Measurements from ENCODE around the gene RANGRF.
A peak's percentile ranks its signal among the peaks of the same experiment; 100 is the strongest.
"Not testable (repeated sequence)": the region's sequence is repeated elsewhere in the genome, so short reads cannot be mapped to it uniquely, and the experiment has no call there.

RANGRF gene, protein sequence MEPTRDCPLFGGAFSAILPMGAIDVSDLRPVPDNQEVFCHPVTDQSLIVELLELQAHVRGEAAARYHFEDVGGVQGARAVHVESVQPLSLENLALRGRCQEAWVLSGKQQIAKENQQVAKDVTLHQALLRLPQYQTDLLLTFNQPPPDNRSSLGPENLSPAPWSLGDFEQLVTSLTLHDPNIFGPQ

DNA sequence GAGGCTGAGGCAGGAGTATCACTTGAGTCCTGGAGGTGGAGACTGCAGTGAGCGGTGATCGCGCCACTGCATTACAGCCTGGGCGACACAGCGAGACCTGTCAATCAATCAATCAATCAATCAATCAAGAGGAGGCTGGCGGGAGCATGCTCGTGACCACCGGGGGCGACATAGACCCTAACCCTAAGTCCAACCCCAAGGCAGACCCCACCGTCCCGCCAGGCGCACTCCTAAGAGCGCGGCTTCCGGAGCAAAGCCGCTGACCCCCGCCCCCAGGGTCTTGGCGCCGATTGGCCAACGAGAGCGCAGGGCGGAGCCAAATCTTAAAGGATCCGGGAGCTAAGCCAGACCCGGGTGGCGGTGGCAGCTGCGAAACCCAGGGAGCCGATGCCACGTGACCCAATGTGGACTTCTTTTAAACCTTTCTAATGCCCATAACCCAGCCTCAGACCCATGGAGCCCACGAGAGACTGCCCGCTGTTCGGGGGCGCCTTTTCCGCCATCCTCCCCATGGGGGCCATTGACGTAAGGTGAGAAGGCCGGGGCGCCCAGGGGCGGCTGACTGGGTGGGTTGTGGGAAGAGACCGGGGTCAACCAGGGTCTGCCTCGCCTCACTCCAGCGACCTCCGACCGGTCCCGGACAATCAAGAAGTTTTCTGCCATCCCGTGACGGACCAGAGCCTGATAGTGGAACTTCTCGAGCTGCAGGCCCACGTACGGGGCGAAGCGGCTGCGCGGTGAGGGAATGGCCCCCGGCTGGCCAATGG lies at the start of gene RANGRF:
TSS of gene RANGRF (plus strand) at position 335 of the 767 bp plus-strand sequence. CDS start at position 454, 119 bp downstream.
- peak; percentile 77 to 81 for DNase-seq

DNA sequence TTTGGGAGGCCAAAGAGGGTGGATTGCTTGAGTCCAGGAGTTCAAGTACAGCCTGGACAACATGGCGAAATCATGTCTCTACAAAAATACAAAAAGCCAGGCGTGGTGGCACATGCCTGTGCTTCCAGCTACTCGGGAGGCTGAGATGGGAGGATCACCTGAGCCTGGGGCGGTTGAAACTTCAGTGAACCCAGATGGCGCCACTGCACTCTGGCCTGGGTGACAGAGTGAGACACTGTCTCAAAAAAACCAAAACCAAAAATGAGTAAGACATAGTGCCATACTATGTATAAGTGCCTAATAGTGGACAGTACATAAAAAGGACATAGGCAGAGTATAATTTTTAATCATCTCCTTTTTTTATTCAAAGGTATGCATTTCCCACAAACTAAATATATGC lies 44.6 kb upstream of the RANGRF start:
- DNase-seq, result peak in 1 of 2 donors; percentile 42

DNA sequence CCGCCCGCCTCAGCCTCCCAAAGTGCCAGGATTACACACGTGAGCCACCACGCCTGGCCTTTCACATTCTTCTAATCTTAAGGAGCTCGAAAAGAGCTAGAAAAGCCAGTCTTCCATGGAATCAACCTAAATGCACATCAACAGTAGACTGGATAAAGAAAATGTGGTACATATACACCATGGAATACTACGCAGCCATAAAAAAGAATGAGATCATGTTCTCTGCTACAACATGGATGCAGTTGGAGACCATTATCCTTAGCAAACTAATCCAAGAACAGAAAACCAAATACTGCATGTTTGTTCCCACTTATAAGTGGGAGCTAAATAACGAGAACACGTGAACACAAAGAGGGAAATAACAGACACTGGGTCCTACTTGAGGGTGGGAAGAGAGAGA lies 43.7 kb upstream of the RANGRF start:
- no peak for DNase-seq

DNA sequence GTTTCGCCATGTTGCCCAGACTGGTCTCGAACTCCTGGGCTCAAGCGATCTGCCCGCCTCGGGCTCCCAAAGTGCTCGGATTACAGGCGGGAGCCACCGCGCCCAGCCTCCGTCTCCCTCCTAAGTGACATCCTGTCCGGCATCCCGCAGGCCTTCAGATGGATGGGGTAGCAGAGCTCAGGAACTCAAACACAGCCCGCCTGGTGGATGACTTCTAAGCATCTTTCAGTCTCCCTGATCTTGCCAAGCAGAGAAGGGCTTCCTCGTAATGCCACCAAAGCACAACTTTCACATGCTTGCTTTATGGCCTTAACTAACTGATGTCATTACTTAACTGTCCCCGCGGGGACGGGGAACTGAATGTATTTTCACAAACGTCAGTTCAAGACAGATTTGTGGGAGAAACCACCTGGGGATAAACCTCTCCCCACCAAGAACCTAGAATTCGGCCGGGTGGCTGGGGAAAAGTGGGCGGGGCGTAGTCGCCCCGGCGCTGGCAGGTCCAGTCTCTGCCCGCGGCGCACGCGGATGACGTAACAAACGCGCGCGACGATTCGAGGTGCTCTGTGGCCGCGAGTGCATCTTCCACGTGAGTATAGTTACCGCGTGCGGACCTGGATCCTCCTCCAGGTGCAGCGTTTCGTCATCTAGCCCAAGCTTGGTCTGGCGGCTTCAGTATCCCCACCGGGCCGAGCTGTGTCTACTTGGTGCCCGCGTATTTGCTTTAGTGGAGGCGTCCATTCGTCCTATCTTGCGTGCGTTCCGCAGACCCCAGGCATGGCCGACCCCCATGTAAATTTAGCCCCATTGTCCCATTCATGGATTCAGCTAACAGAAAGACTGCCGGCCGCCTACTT lies 39.5 kb upstream of the RANGRF start, which contains the start of gene PFAS:
TSS of gene PFAS (plus strand) at position 539 of the 857 bp plus-strand sequence. CDS start 4,649 bp downstream, outside the sequence.
- DNase-seq, result peak; percentile 94 to 95

DNA sequence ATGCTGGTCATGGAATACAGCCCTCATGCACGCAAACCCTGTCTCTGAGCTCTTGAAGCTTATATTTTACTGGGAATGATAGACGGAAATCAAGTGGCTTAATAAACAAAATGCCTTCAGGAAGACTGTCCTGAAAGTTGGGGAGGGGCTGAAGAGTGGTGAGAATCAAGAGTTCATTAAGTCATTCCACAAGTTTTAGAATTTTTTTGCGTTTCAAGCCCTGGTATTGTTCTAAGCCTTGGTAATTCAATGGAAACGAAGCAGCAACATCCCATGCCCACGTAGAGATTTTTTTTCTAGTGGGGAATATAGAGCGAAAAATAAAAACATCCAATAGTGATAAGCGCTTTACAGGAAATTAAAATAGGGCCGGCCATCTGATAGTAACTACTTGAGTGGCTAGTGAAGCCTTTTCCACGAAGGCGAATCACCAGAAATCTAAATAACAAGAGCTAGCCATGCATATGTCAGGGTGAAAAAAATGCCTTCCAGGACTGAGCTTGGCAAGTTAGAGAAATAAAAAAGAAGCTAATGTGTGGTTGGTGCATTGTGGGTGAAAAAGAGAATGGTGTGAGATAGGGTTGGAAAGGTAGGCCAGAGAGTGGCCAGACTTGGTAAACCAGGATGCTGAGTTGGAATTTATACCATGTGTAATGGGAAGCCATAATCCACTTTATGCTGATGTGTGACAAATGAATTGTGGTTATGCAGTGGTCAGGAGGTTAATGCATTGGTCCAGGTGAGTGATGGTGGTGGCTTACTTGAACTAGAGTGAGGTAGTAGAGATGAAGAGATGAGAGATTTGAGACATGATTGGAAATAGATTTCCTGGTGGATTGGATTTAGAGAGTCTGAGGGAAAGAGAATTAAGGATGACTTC lies 38.6 kb upstream of the RANGRF start:
- DNase-seq, result no peak

DNA sequence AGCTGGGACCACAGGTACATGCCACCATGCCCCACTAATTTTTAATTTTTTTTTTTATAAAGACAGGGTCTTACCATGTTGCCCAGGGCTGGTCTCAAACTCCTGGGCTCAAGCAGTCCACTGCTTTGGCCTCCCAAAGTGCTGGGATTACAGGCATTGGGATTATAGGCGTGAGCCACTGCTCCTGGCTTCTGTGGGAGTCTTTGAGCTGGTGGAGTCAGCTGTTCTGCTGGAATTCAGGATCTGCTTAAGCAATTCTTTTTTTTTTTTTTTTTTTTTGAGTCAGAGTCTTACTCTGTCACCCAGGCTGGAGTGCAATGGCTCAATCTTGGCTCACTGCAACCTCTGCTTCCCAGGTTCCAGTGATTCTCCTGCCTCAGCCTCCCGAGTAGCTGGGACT lies 37.1 kb upstream of the RANGRF start:
- not testable (repeated sequence) for DNase-seq

DNA sequence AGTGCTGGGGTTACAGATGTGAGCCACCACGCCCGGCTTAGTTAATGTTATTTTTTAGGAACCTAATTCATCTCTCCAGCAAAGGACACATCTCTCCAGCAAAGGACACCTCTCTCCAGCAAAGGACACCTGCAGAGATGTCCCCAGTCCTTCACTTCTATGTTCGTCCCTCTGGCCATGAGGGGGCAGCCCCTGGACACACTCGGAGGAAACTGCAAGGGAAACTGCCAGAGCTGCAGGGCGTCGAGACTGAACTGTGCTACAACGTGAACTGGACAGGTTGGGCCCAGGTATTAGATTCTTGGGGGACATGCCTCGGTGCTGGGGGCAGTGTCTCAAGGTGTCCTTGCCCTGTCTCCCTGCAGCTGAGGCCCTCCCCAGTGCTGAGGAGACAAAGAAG lies 34.7 kb upstream of the RANGRF start:
- peak in 1 of 2 donors; percentile 16 for DNase-seq

DNA sequence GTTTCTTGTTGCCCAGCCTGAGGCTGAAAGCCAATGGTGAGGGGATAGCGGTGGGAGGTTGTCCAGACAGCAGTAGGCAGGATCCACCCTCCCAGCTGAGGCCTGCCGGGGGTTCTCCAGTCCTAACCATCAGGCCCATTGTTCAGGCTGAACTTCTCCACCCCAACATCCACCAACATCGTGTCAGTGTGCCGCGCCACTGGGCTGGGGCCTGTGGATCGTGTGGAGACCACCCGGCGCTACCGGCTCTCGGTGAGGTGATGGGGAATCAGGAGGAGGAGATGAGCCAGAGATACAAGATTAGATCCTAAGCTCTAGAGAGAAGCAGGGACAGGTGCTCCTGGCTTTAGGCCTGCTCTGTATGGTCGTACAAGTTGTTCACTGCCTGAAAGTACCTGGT lies 33.6 kb upstream of the RANGRF start:
- no peak for DNase-seq

DNA sequence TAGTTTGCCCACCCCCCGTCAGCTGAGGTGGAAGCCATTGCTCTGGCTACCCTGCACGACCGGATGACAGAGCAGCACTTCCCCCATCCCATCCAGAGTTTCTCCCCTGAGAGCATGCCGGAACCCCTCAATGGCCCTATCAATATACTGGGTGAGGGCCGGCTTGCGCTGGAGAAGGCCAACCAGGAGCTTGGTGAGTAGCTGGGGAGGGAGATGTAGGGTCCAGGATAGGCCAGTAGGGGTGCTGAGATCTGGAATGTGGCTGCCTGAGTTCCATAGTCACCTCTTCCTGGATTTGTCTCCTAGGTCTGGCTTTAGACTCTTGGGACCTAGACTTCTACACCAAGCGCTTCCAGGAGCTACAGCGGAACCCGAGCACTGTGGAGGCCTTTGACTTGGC lies 33.0 kb upstream of the RANGRF start:
- DNase-seq, result no peak

DNA sequence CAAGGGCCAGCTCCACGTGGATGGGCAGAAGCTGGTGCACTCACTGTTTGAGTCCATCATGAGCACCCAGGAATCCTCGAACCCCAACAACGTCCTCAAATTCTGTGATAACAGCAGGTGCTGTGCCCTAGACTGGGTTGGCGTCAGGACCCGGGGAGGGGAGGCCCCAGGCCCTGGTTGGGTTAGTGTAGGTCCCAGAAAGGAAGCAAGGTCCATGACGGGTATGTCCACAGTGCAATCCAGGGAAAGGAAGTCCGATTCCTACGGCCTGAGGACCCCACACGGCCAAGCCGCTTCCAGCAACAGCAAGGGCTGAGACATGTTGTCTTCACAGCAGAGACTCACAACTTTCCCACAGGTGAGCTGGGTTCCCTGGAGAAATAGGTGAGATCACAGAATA lies 32.2 kb upstream of the RANGRF start:
- no peak for DNase-seq

DNA sequence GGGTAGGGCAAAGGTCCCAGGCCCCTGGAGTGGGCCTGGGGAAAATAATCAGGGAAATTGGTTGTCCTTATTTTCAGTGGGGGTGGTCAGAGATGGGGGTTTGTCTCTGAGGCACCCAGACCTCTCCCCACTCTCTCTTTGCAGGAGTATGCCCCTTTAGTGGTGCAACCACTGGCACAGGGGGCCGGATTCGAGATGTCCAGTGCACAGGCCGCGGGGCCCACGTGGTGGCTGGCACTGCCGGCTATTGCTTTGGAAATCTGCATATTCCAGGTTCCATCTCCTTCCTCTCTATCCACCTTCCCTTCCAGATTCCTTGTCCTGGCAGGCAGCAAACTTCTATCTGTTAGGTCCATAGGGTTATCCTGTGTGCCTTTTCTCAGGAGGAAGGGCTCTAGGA lies 31.8 kb upstream of the RANGRF start:
- DNase-seq, result no peak

DNA sequence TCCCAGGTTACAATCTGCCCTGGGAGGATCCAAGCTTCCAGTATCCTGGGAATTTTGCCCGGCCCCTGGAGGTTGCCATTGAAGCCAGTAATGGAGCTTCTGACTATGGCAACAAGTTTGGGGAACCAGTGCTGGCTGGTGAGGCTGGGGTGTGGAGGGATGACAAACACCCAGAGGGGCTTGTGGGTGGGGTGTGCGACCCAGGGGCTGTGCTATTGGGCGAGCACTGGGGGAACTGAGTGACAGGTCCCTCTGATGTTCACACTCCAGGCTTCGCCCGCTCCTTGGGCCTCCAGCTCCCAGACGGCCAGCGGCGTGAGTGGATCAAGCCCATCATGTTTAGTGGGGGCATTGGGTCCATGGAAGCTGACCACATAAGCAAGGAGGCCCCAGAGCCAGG lies 30.7 kb upstream of the RANGRF start:
- DNase-seq, result no peak

DNA sequence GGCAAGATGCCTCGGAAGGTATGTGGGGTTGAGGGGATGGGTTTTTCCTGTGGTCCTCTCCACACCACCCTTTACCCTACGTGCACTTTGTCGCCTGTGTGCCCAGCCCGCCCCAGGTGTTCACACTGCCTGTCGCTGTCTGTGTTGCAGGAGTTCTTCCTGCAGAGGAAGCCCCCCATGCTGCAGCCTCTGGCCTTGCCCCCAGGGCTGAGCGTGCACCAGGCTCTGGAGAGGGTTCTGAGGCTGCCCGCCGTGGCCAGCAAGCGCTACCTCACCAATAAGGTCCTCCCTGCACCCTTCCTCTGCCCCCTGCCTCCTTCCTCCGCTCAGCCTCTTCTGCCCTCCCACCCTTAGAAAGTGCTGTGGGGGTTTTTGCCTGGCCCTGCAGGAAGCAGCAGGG lies 24.1 kb upstream of the RANGRF start:
- no peak for DNase-seq

DNA sequence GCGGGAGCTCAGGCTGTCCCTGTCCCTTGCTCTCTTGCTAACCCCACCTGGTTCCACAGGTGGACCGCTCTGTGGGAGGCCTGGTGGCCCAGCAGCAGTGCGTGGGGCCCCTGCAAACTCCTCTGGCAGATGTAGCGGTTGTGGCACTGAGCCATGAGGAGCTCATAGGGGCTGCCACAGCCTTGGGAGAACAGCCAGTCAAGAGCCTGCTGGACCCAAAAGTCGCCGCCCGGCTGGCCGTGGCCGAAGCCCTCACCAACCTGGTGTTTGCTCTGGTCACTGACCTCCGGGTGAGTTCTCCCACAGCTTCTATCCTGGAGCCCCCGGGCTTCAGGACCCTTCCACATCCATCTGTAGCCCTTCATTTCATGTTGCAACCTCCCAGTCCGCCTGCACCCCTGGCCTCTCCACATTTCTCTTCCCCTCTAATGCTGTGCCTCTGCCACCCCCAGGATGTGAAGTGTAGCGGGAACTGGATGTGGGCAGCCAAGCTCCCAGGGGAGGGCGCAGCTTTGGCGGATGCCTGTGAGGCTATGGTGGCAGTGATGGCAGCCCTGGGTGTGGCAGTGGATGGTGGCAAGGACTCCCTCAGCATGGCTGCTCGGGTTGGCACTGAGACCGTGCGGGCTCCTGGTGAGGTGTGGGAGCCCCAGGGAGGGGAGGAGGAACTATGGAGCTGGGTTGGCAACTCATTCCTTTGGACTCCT lies 23.5 kb upstream of the RANGRF start:
- DNase-seq, result no peak

DNA sequence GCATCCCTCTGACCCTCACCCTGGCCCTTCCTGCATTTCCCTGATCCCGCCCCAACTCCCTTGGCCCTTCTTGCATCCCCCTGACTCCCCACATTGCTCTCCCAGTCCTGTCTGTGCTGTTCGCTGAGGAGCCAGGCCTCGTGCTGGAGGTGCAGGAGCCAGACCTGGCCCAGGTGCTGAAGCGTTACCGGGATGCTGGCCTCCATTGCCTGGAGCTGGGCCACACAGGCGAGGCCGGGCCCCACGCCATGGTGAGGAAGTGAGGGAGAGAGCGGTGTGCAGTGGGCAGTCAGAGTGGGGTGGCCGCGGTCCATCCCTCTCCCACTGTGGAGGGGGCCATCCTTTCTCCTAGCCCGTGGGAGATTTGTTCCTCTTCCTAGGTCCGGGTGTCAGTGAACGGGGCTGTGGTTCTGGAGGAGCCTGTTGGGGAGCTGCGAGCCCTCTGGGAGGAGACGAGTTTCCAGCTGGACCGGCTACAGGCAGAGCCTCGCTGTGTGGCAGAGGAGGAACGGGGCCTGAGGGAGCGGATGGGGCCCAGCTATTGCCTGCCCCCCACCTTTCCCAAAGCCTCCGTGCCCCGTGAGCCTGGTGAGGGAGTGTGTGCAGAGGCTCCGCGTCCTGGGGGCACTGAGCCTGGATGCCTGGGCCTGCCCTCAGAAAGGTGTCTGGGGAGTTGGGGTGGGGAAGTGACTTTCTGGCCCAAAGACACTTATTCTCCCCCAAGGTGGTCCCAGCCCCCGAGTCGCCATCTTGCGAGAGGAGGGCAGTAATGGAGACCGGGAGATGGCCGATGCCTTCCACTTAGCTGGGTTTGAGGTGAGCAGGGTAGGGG lies 21.6 kb upstream of the RANGRF start:
- DNase-seq, result no peak

DNA sequence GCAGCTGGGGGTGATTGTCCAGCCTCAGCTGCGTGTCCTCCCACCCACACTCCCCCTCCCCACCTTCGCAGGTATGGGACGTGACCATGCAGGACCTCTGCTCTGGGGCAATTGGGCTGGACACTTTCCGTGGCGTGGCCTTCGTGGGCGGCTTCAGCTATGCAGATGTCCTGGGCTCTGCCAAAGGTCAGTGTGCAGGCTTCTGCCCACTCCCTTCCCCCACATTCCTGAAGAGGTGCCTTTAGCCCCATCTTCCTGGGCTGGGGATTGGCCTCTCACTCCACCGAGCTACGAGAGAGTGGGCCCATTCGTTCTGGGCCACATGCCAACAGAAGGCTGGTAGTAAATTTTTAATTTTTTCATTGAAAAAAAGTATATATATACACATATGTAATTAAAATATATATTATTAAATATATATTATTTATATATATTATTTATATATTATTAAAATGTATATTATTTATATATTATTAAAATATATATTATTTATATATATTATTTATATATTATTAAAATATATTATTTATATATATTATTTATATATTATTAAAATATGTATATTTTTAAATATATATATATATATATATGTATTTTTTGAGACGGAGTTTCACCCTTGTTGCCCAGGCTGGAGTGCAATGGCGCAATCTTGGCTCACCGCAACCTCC lies 20.9 kb upstream of the RANGRF start:
- no peak for DNase-seq

DNA sequence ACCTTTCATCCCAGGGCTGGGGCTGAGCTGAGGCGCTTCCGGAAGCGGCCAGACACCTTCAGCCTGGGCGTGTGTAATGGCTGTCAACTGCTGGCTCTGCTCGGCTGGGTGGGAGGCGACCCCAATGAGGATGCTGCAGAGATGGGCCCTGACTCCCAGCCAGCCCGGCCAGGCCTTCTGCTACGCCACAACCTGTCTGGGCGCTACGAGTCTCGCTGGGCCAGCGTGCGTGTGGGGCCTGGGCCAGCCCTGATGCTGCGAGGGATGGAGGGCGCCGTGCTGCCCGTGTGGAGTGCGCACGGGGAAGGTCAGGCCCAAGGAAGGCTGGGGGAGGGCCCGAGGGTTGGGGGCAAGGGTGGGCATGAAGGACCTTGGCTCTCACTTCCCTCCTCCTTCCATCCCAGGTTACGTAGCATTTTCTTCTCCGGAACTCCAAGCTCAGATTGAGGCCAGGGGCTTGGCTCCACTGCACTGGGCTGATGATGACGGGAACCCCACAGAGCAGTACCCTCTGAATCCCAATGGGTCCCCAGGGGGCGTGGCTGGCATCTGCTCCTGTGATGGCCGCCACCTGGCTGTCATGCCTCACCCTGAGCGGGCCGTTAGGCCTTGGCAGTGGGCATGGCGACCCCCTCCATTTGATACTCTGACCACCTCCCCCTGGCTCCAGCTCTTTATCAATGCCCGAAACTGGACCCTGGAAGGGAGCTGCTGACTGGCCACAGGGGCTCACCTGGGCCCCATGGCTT lies 19.7 kb upstream of the RANGRF start:
- DNase-seq, result no peak

DNA sequence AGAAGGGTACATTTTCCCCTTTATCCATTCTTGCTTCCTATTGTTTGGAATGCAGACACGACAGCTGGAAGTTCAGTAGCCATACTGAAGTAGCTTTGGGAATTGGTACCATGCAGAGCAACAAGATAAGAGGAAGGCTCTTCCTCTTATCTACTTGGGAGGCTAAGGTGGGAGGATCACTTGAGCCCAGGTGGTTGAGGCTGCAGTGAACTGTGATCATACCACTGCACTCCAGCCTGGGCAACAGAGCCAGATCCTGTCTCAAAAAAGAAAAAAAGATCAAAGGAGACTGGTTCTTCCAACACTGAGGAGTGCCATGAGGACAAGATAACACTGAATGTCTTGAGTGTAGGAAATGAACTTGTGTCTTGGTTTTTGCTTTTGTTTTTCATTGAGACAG lies 16.0 kb upstream of the RANGRF start:
- DNase-seq, result no peak

DNA sequence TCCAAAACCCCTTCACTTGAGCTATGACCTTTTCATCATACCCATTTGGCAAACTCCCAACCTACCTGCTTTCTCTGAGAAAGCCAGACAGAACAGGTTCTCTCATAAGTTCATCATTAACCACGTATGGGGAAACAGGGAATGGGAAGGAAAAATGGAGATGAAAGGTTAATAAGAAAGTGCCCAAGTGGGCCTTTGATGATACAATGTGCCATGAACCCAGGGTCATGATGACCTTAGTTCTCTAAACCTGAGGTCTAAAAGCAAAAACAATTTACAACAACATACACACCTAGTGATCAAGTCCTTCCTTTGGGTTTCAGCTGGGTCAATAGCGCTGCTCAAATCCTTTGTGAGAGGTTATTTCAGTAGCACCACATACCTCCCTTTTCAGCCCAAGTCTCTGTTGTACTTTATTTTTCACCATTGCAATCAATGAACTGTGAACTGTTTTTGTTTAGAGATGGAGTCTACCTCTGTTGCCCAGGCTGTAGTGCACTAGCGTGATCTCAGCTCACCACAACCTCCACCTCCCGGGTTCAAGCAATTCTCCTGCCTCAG lies 14.5 kb upstream of the RANGRF start:
- DNase-seq, result no peak
